GM04504 (cell line): ENCODE results near the gene PI16.
"Not testable (repeated sequence)": the region's sequence is repeated elsewhere in the genome, so short reads cannot be mapped to it uniquely, and the experiment has no call there.

Experiments used
- DNase-seq: peaks from one replicate; pipeline ENCODE4 v3.0.0-alpha.2; 2012; ENCODE audit warnings: low read depth

PI16 gene

GRCh38 chr6:36929152-36929551 is 25.4 kb upstream of the PI16 start:
- no peak for DNase-seq

GRCh38 chr6:36929607-36930006 is 24.9 kb upstream of the PI16 start:
- DNase-seq = peak; percentile 20

- DNase-seq = no peak
These were observed 24.1 kb upstream of the PI16 start for GRCh38 chr6:36930483-36930882.

- DNase-seq = no peak
These were observed 21.4 kb upstream of the PI16 start for GRCh38 chr6:36933102-36933501.

GRCh38 chr6:36933519-36933918 is 21.0 kb upstream of the PI16 start:
- no peak for DNase-seq

GRCh38 chr6:36934901-36935300 is 19.6 kb upstream of the PI16 start:
- no peak for DNase-seq

- DNase-seq = no peak
These were observed 17.7 kb upstream of the PI16 start for GRCh38 chr6:36936824-36937223.

- no peak for DNase-seq
These were observed 16.6 kb upstream of the PI16 start for GRCh38 chr6:36937896-36938295.

- DNase-seq = no peak
These were observed 16.0 kb upstream of the PI16 start for GRCh38 chr6:36938536-36938935.

- not testable (repeated sequence) for DNase-seq
These were observed 15.5 kb upstream of the PI16 start for GRCh38 chr6:36939005-36939404.

- no peak for DNase-seq
These were observed 14.5 kb upstream of the PI16 start for GRCh38 chr6:36940027-36940426.

- DNase-seq = not testable (repeated sequence)
These were observed 13.0 kb upstream of the PI16 start for GRCh38 chr6:36941561-36941960.

GRCh38 chr6:36942329-36942728 is 12.2 kb upstream of the PI16 start:
- DNase-seq = not testable (repeated sequence)

- no peak for DNase-seq
These were observed 9.9 kb upstream of the PI16 start for GRCh38 chr6:36944650-36945049.

GRCh38 chr6:36945301-36945700 is 9.2 kb upstream of the PI16 start:
- no peak for DNase-seq

- DNase-seq = no peak
These were observed 8.0 kb upstream of the PI16 start for GRCh38 chr6:36946526-36946925.

- DNase-seq = no peak
These were observed 6.8 kb upstream of the PI16 start for GRCh38 chr6:36947570-36948351.

GRCh38 chr6:36949076-36949475 is 5.5 kb upstream of the PI16 start:
- not testable (repeated sequence) for DNase-seq

GRCh38 chr6:36949636-36950035 is 4.9 kb upstream of the PI16 start:
- DNase-seq = no peak

GRCh38 chr6:36953931-36954261 is 642 bp upstream of the PI16 start:
- no peak for DNase-seq

- no peak for DNase-seq
These were observed 598 bp downstream of the PI16 start for GRCh38 chr6:36955136-36955535.

- no peak for DNase-seq
These were observed 1.3 kb downstream of the PI16 start for GRCh38 chr6:36955671-36956445.

- DNase-seq = no peak
These were observed 1.9 kb downstream of the PI16 start for GRCh38 chr6:36956446-36956820.
